Endothelial cell of umbilical vein (primary cell): ENCODE measurements around the gene LPAR3. TPM values are rescaled to one million over a fixed set of nuclear protein-coding genes. Genes with fewer than 3 reads are reported as not detected.

Experiments used
- BruUV-seq: library from RNA; stranded (reverse); fragments of 400-500 nt; replicated peaks from 2 replicates; lab custom pipeline; 2021; lab: Mats Ljungman, UMichigan
- CTCF ChIA-PET: fragments of 300-600, 350-600 bp; sonication (Branson Sonifier 250); formaldehyde crosslinking; loops from one replicate; lab custom pipeline; 2021; ENCODE audit warnings: antibody characterized with exemption, inconsistent platforms; lab: Charles Lee
- POLR2A ChIA-PET: fragments of 300-600, 350-600 bp; sonication (Branson Sonifier 250); formaldehyde crosslinking; loops from one replicate; lab custom pipeline; 2021; ENCODE audit warnings: antibody characterized with exemption, inconsistent platforms; lab: Charles Lee
- DNase-seq: peaks from one replicate; pipeline ENCODE4 v3.0.0-alpha.2; 2011; ENCODE audit warnings: low read depth, low spot score
- FAIRE-seq: peaks from 2 replicates; lab custom pipeline; 2011; peaks lifted over from hg19 to GRCh38; lab: Jason Lieb, UNC
- H2AFZ ChIP-seq: 2 replicates; pipeline ENCODE4 v1.6.0; 2012; ENCODE audit warnings: low read depth, low read length, control low read depth, inconsistent platforms
- H3K27ac ChIP-seq: 2 replicates; pipeline ENCODE4 v1.5.1; 2011; ENCODE audit warnings: low read depth, mild to moderate bottlenecking, control low read depth, low read length, moderate library complexity; ENCODE audit not compliant: insufficient read depth
- H3K27me3 ChIP-seq, 2 experiments: 2 replicates each; pipeline versions ENCODE4 v1.6.0 to v1.6.1; 2011; ENCODE audit warnings: low read length in 2 of 2, mixed read lengths in 1 of 2; ENCODE audit not compliant: control insufficient read depth in 2 of 2, insufficient read depth in 2 of 2
- H3K36me3 ChIP-seq, 2 experiments: 2 replicates in 1 of 2; 3 replicates in 1 of 2; pipeline ENCODE4 v1.5.1; 2011; ENCODE audit warnings: low read length in 2 of 2, mild to moderate bottlenecking in 1 of 2, moderate library complexity in 1 of 2; ENCODE audit not compliant: control insufficient read depth in 2 of 2, insufficient read depth in 2 of 2; ENCODE audit errors: extremely low read depth in 1 of 2
- H3K4me1 ChIP-seq: 3 replicates; pipeline ENCODE4 v1.5.1; 2011; ENCODE audit warnings: mild to moderate bottlenecking, low read length; ENCODE audit not compliant: control insufficient read depth, insufficient read depth; ENCODE audit errors: extremely low read depth
- H3K4me2 ChIP-seq: 2 replicates; pipeline ENCODE4 v1.6.1; 2011; ENCODE audit warnings: low read length, control low read depth, mixed read lengths; ENCODE audit not compliant: insufficient read depth
- H3K4me3 ChIP-seq, 3 experiments: fragments of 200-600 bp in 1 of 3; sonication (generic), shearing (Covaris generic) in 1 of 3; replicated peaks in 1 of 3; 2 replicates each; pipeline ENCODE4 v1.5.1; 2011 to 2016; ENCODE audit warnings: control low read depth in 3 of 3, low read length in 3 of 3, mild to moderate bottlenecking in 2 of 3, inconsistent platforms in 1 of 3, low read depth in 1 of 3, moderate library complexity in 1 of 3; ENCODE audit not compliant: insufficient read depth in 1 of 3
- H3K79me2 ChIP-seq: 2 replicates; pipeline ENCODE4 v1.6.0; 2012; ENCODE audit warnings: low read length, inconsistent platforms; ENCODE audit not compliant: control insufficient read depth, insufficient read depth
- H3K9ac ChIP-seq: replicated peaks from 2 replicates; pipeline ENCODE3; 2011; ENCODE audit warnings: low read length, control low read depth; ENCODE audit not compliant: insufficient read depth; ENCODE audit errors: extremely low read depth
- H3K9me1 ChIP-seq: replicated peaks from 3 replicates; pipeline ENCODE4 v1.6.0; 2011; ENCODE audit warnings: mild to moderate bottlenecking, low read length; ENCODE audit not compliant: control insufficient read depth, insufficient read depth; ENCODE audit errors: extremely low read depth
- H3K9me3 ChIP-seq: replicated peaks from 2 replicates; pipeline ENCODE4 v1.5.1; 2012; ENCODE audit warnings: low read length, inconsistent platforms; ENCODE audit not compliant: control insufficient read depth, insufficient read depth
- H4K20me1 ChIP-seq: replicated peaks from 2 replicates; pipeline ENCODE3; 2011; ENCODE audit warnings: mild to moderate bottlenecking, low read length; ENCODE audit not compliant: control insufficient read depth, insufficient read depth; ENCODE audit errors: extremely low read depth
- CTCF ChIP-seq, 2 donors: IDR thresholded peaks; 1 replicate in 1 of 2; 2 replicates in 1 of 2; pipeline ENCODE4 v1.5.1; 2011; ENCODE audit warnings: low read length in 2 of 2, mild to moderate bottlenecking in 2 of 2, moderate library complexity in 2 of 2, control low read depth in 1 of 2, inconsistent platforms in 1 of 2, low read depth in 1 of 2; ENCODE audit not compliant: insufficient read depth in 1 of 2; ENCODE audit errors: extremely low read depth in 1 of 2
- EZH2 ChIP-seq: IDR thresholded peaks from 2 replicates; pipeline ENCODE4 v1.6.1; 2012; ENCODE audit warnings: borderline replicate concordance, low read depth, mild to moderate bottlenecking, moderate library complexity, low read length, inconsistent platforms; ENCODE audit not compliant: severe bottlenecking
- FOS ChIP-seq: IDR thresholded peaks from 2 replicates; pipeline ENCODE4 v1.6.1; 2011; ENCODE audit warnings: mild to moderate bottlenecking, low read length, moderate library complexity, borderline replicate concordance; ENCODE audit not compliant: insufficient read depth
- GATA2 ChIP-seq: IDR thresholded peaks from 2 replicates; pipeline ENCODE4 v1.7.0; 2011; ENCODE audit warnings: low read depth, mild to moderate bottlenecking, moderate library complexity, mixed read lengths, low read length; ENCODE audit not compliant: insufficient read length, insufficient read depth
- JUN ChIP-seq: IDR thresholded peaks from 2 replicates; pipeline ENCODE4 v1.6.1; 2011; ENCODE audit warnings: borderline replicate concordance, low read depth; ENCODE audit not compliant: insufficient read length, insufficient read depth
- MAX ChIP-seq: IDR thresholded peaks from 2 replicates; pipeline ENCODE4 v1.6.1; 2011; ENCODE audit not compliant: insufficient read depth, insufficient read length
- POLR2A ChIP-seq: IDR thresholded peaks from 2 replicates; pipeline ENCODE4 v1.6.1; 2012; ENCODE audit warnings: low read depth, mild to moderate bottlenecking, control low read depth, low read length
- POLR2AphosphoS5 ChIP-seq: IDR thresholded peaks from 2 replicates; pipeline ENCODE4 v1.6.1; 2012; ENCODE audit warnings: low read depth, mild to moderate bottlenecking, control low read depth, low read length, moderate library complexity; ENCODE audit not compliant: insufficient read depth
- dilution Hi-C: fragments of 300-500 bp; cut with MboI; formaldehyde crosslinking; loops from one replicate; pipeline ENCODE4 v1.15.0; 2019; ENCODE audit warnings: low sequenced_read_pairs; ENCODE audit not compliant: extremely low pct_ligation_motif_present
- intact Hi-C: fragments of 100-400 bp; cut with micrococcal nuclease; formaldehyde crosslinking; loops from one replicate; pipeline ENCODE4 v1.10.0; 2022
- polyA plus RNA-seq, 4 experiments: library from polyadenylated mRNA; depleted of rRNA in 3 of 4; stranded (reverse) in 3 of 4; unstranded in 1 of 4; fragments of >200 nt; gene quantifications; 2 replicates each; pipeline versions ENCODE4 v1.2.1 to v1.2.3, GENCODE V29; 2011 to 2012; ENCODE audit warnings: missing spikeins in 1 of 4
- total RNA-seq: library from RNA; stranded (reverse); gene quantifications from 2 replicates; pipeline ENCODE4 v1.2.3, GENCODE V29; 2021

The LPAR3 gene
- total and polyA plus RNA-seq, 2 donors (not counting 3 experiments of a cell fraction or from before 2014, with no cell fraction given), result not detected

GRCh38 chr1:84774669-84775534, 118.1 kb downstream of the LPAR3 start:
- Histone ChIP-seq H3K9me1 (no peaks in the 10 kb centered on the region), H3K9ac (no peak overlapping the region), H3K9me3 (no peaks in the 10 kb centered on the region), H3K36me3 (no peaks in the 10 kb centered on the region), H4K20me1 (no peaks in the 10 kb centered on the region), H3K4me3 (no peak overlapping the region), H3K4me1 (no peaks in the 10 kb centered on the region), H3K27ac (no peak overlapping the region), H3K27me3 (peaks cover under 1 to 6% of the 10 kb centered on the region in 2 experiments), H3K4me2 (no peak overlapping the region), H3K79me2 (no peaks in the 10 kb centered on the region), H2AFZ (no peak overlapping the region)
- TF ChIP-seq POLR2AphosphoS5, result no peak
- no peak for TF ChIP-seq FOS
- TF ChIP-seq CTCF (IDR thresholded peaks at IDR 0.05; ENCODE audit: extremely low read depth in 1 of 2, insufficient read depth in 1 of 2, low read depth in 1 of 2, low read length in 2 of 2), result no peak
- TF ChIP-seq JUN, result no peak
- TF ChIP-seq GATA2, result no peak
- TF ChIP-seq EZH2, result no peak
- TF ChIP-seq MAX, result no peak
- TF ChIP-seq POLR2A, result no peak
- FAIRE-seq (no peak), DNase-seq (no peak)
- ChIA-PET CTCF (interaction anchor here (1.0 to 2.6 kb wide), 2 partner anchors 22 to 160 kb away, joined by 4 to 10 read pairs; no protein-coding TSS in a partner anchor), POLR2A (interaction anchor here (0.7 kb wide), 1 partner anchor 480 kb away, joined by 3 read pairs; no protein-coding TSS in a partner anchor)
- BruUV-seq, result no TSS peak
- dilution Hi-C loops (no loop called here), intact Hi-C loops (no loop called here)
